Fibroblast of lung (primary cell): Measurements from ENCODE around the gene POLD1. TPM values are rescaled to one million over a fixed set of nuclear protein-coding genes. Genes with fewer than 3 reads are reported as not detected.

Source experiments
- DNase-seq, 2 donors: peaks; one replicate each; pipeline versions ENCODE4 v3.0.0 to v3.0.0-alpha.2; 2010; ENCODE audit warnings: low read depth in 2 of 2
- H2AFZ ChIP-seq: 2 replicates; pipeline ENCODE4 v1.5.1; 2012; ENCODE audit warnings: low read length, control low read depth, inconsistent platforms
- H3K27ac ChIP-seq: 2 replicates; pipeline ENCODE4 v1.5.1; 2011; ENCODE audit warnings: low read length, control low read depth; ENCODE audit not compliant: insufficient read depth
- H3K27me3 ChIP-seq: 2 replicates; pipeline ENCODE4 v1.5.1; 2011; ENCODE audit warnings: mild to moderate bottlenecking, low read length; ENCODE audit not compliant: control insufficient read depth, insufficient read depth
- H3K36me3 ChIP-seq: 2 replicates; pipeline ENCODE4 v1.5.1; 2011; ENCODE audit warnings: low read length; ENCODE audit not compliant: control insufficient read depth, insufficient read depth
- H3K4me1 ChIP-seq: 2 replicates; pipeline ENCODE4 v1.5.1; 2011; ENCODE audit warnings: low read length; ENCODE audit not compliant: control insufficient read depth, insufficient read depth; ENCODE audit errors: extremely low read depth
- H3K4me2 ChIP-seq: 2 replicates; pipeline ENCODE4 v1.5.1; 2011; ENCODE audit warnings: low read length, control low read depth; ENCODE audit not compliant: insufficient read depth; ENCODE audit errors: extremely low read depth
- H3K4me3 ChIP-seq, 4 experiments: fragments of 200-600 bp in 1 of 4; sonication (generic) in 1 of 4; replicated peaks in 1 of 4; 2 replicates each; pipeline ENCODE4 v1.5.1; 2011 to 2016; ENCODE audit warnings: low read length in 4 of 4, low read depth in 3 of 4, mild to moderate bottlenecking in 3 of 4, control low read depth in 2 of 4, inconsistent platforms in 1 of 4, mixed read lengths in 1 of 4; ENCODE audit not compliant: insufficient read depth in 1 of 4; ENCODE audit errors: control extremely low read depth in 1 of 4
- H3K79me2 ChIP-seq: 2 replicates; pipeline ENCODE4 v1.5.1; 2012; ENCODE audit warnings: mild to moderate bottlenecking, low read length, inconsistent platforms; ENCODE audit not compliant: control insufficient read depth, insufficient read depth
- H3K9ac ChIP-seq: 2 replicates; pipeline ENCODE4 v1.5.1; 2011; ENCODE audit warnings: mild to moderate bottlenecking, low read length, control low read depth; ENCODE audit not compliant: insufficient read depth
- H3K9me3 ChIP-seq: 2 replicates; pipeline ENCODE4 v1.5.1; 2012; ENCODE audit warnings: low read depth, low read length; ENCODE audit not compliant: control insufficient read depth, insufficient read depth
- H4K20me1 ChIP-seq: 2 replicates; pipeline ENCODE4 v1.5.1; 2011; ENCODE audit warnings: low read length; ENCODE audit not compliant: control insufficient read depth, insufficient read depth; ENCODE audit errors: extremely low read depth
- EZH2 ChIP-seq: IDR thresholded peaks from 2 replicates; pipeline ENCODE4 v1.5.1; 2012; ENCODE audit warnings: low read length, control low read depth, mild to moderate bottlenecking; ENCODE audit errors: missing control alignments
- polyA plus RNA-seq, 2 donors: library from polyadenylated mRNA; depleted of rRNA in 1 of 2; stranded (reverse) in 1 of 2; unstranded in 1 of 2; fragments of >200 nt; gene quantifications; 2 replicates each; pipeline ENCODE4 v1.2.1, GENCODE V29; 2011 to 2012; ENCODE audit warnings: missing spikeins in 1 of 2
- total RNA-seq: library from RNA; depleted of rRNA; stranded (reverse); fragments of >200 nt; gene quantifications from 2 replicates; pipeline ENCODE4 v1.2.1, GENCODE V29; 2014
- TF ChIP-seq, protein P1 (sequence below), 2 donors: IDR thresholded peaks in 1 of 2; conservative IDR thresholded peaks in 1 of 2; 1 replicate in 1 of 2; 2 replicates in 1 of 2; pipeline ENCODE4 v1.5.1; 2011 to 2012; ENCODE audit warnings: low read length in 2 of 2, control low read depth in 1 of 2, inconsistent platforms in 1 of 2, low read depth in 1 of 2, mild to moderate bottlenecking in 1 of 2

The POLD1 gene
- total and polyA plus RNA-seq, 2 donors (not counting 1 experiment from before 2014, with no cell fraction given): 4.0 to 23.6 TPM

DNA sequence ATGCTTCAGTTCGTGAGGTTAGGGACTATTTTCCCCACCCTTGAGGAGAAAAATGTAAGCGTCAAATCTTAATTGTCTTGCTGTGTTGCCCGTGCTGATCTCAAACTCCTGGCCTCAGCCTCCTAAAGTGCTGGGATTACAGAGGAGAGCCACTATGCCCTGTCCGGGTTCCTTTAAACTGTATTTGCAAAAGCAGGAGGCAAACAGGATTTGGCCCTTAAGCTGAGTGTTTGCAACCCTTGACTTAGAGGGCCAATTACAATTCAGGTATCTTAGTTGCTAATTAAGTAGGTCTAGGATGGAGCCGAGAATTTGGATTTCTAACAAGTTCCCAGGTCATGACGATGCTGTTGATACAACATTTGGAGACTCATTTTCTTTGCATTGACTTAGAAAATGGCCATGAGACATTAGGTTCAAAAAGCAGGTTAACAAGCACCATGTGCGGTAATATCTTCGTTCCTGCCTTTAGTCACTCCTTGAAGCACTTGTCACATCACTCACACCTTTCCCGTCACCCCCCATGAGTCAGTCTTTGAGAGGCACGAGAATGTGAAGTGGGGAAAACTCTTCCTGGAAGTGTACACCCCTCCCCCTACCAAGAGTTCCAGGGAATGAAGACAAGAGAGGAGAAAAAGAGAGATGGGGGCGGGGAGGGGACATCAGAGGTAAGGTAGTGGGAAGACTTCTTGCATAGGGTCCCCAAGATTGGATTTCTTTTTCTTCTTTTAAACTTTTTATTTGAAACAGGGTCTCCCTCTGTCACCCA lies 21.3 kb upstream of the POLD1 start:
- Histone ChIP-seq H3K9me3 (no peaks in the 10 kb centered on the region), H3K4me1 (no peaks in the 10 kb centered on the region), H3K4me2 (no peak overlapping the region), H2AFZ (no peak overlapping the region), H3K36me3 (no peaks in the 10 kb centered on the region), H3K9ac (no peak overlapping the region), H3K79me2 (no peaks in the 10 kb centered on the region), H3K4me3 (no peak overlapping the region), H3K27ac (no peak overlapping the region), H4K20me1 (no peaks in the 10 kb centered on the region), H3K27me3 (no peaks in the 10 kb centered on the region)
- TF ChIP-seq EZH2: no peak
- TF ChIP-seq, protein P1, sequence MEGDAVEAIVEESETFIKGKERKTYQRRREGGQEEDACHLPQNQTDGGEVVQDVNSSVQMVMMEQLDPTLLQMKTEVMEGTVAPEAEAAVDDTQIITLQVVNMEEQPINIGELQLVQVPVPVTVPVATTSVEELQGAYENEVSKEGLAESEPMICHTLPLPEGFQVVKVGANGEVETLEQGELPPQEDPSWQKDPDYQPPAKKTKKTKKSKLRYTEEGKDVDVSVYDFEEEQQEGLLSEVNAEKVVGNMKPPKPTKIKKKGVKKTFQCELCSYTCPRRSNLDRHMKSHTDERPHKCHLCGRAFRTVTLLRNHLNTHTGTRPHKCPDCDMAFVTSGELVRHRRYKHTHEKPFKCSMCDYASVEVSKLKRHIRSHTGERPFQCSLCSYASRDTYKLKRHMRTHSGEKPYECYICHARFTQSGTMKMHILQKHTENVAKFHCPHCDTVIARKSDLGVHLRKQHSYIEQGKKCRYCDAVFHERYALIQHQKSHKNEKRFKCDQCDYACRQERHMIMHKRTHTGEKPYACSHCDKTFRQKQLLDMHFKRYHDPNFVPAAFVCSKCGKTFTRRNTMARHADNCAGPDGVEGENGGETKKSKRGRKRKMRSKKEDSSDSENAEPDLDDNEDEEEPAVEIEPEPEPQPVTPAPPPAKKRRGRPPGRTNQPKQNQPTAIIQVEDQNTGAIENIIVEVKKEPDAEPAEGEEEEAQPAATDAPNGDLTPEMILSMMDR (conservative IDR thresholded peaks at IDR 0.05 in 1 of 2, IDR thresholded peaks at IDR 0.05 in 1 of 2; ENCODE audit: low read depth in 1 of 2, low read length in 2 of 2): no peak
- no peak for DNase-seq

DNA sequence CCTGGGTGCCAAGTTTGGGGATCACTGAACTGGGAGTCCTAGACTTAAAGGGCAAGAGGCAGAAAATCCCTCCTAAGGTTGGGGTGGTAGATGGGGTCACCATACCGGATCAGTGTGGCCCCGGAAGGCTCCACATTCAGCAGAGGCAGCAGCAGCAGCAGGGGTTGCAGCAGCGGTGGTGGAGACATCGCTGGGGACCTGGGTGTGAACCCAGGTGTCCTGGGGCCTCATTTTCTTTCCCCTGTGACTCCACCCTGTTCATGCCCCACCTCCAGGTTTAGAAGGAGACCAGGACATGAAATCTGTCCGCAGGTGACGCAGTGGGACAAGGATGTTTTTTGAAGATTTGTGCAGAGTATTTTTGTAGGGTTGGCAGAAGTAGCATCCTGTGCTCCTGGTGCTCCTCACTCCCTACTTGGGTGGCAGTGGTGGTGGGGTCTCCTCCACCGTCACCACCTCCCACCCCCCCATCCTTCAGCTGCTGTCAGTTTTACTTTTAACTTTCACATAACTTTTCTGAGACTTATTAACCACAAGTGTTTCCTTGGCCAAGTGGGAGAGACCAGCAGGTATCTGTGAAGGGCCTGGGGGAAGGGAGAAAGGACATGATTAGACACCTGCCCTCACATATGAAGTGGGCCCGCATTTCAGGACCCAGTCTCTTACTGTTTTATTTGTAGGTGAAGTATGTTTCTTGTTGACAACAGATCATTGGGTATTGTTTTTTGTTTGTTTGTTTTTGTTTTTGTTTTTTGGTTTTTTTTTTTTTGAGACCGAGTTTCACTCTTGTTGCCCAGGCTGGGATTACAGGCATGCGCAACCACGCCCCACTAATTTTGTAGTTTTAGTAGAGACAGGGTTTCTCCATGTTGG lies 18.5 kb upstream of the POLD1 start, which contains the start of gene NAPSA:
TSS of gene NAPSA (minus strand) at position 206 of the 873 bp plus-strand sequence. CDS start at position 188, 18 bp downstream.
- no peak for DNase-seq
- Histone ChIP-seq H3K9ac (no peak within 1 kb of the TSS), H3K36me3 (no peaks in the 10 kb centered on the region), H3K4me2 (no peak within 1 kb of the TSS), H3K9me3 (no peaks in the 10 kb centered on the region), H3K79me2 (no peaks in the 10 kb centered on the region), H2AFZ (no peak within 1 kb of the TSS), H4K20me1 (no peaks in the 10 kb centered on the region), H3K4me1 (peaks cover 2% of the 10 kb centered on the region), H3K4me3 (no peak within 1 kb of the TSS), H3K27ac (no peak within 1 kb of the TSS), H3K27me3 (no peaks in the 10 kb centered on the region)
- TF ChIP-seq, protein P1 (conservative IDR thresholded peaks at IDR 0.05 in 1 of 2, IDR thresholded peaks at IDR 0.05 in 1 of 2; ENCODE audit: low read depth in 1 of 2, low read length in 2 of 2): no peak
- TF ChIP-seq EZH2: no peak
